GM21390 (cell line): ENCODE measurements around the gene GSK3A.

ENCODE experiments used
- ATAC-seq: cut with Tn5 transposase; IDR thresholded peaks from one replicate; pipeline ENCODE4 v1.9.1; 2021; ENCODE audit not compliant: unreplicated experiment

GSK3A gene

GRCh38 chr19:42242512-42243409 is at the start of gene GSK3A:
Gene GSK3A (minus strand): TSS chr19:42242602. CDS start chr19:42242465, 137 bp downstream.
- ATAC-seq: peak; percentile 50

GRCh38 chr19:42291435-42291810 is 49.0 kb upstream of the GSK3A start:
- no peak for ATAC-seq

- ATAC-seq: no peak
Measured at GRCh38 chr19:42290523-42291434, 48.4 kb upstream of the GSK3A start.

- no peak for ATAC-seq
Measured at GRCh38 chr19:42290136-42290522, 47.7 kb upstream of the GSK3A start.

GRCh38 chr19:42289556-42290041 is 47.2 kb upstream of the GSK3A start:
- ATAC-seq: no peak

- ATAC-seq: no peak
Measured at GRCh38 chr19:42288881-42289555, 46.6 kb upstream of the GSK3A start.

GRCh38 chr19:42288387-42288786 is 46.0 kb upstream of the GSK3A start:
- ATAC-seq: no peak

- ATAC-seq: no peak
Measured at GRCh38 chr19:42287827-42288107, 45.4 kb upstream of the GSK3A start.

GRCh38 chr19:42287017-42287826 is 44.8 kb upstream of the GSK3A start:
- no peak for ATAC-seq

GRCh38 chr19:42286349-42287016 is 44.1 kb upstream of the GSK3A start:
- no peak for ATAC-seq

GRCh38 chr19:42285988-42286348 is 43.6 kb upstream of the GSK3A start:
- no peak for ATAC-seq

- no peak for ATAC-seq
Measured at GRCh38 chr19:42285541-42285941, 43.1 kb upstream of the GSK3A start.

GRCh38 chr19:42284591-42285341 is 42.4 kb upstream of the GSK3A start:
- ATAC-seq: no peak

- ATAC-seq: peak; percentile 25
Measured at GRCh38 chr19:42284066-42284501, 41.7 kb upstream of the GSK3A start.

GRCh38 chr19:42283188-42284065 is 41.0 kb upstream of the GSK3A start:
- peak; percentile 38 for ATAC-seq

- ATAC-seq: no peak
Measured at GRCh38 chr19:42282819-42283187, 40.4 kb upstream of the GSK3A start.

- no peak for ATAC-seq
Measured at GRCh38 chr19:42281827-42282762, 39.7 kb upstream of the GSK3A start.
